Measurements from ENCODE around the gene C2orf92.
"Not testable (repeated sequence)": the region's sequence is repeated elsewhere in the genome, so short reads cannot be mapped to it uniquely, and the experiment has no call there.

C2orf92 gene

DNA sequence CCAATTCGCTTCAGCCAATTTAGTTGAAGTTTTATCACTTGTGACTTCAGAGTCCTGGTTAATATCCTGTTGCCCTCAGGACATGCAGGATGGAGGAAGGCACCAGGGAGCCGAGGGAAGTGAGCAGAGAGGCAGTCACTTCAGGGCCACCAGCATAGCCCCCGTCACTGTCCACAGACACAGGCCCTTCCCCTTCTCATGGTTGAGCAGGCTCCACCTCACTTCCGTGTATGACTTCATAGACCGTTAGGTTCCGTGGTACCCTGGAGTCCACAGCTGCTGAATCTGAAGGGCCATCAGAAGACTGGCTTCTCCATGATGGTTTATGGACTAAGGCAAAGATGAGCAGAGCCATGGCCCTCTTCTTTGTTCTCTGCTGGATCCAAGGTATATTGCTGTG lies at the start of gene C2orf92:
TSS of gene C2orf92 (plus strand) at position 266 of the 400 bp plus-strand sequence. CDS start at position 342, 76 bp downstream.
- DNase-seq (ENCODE audit: low read depth) = no peak

DNA sequence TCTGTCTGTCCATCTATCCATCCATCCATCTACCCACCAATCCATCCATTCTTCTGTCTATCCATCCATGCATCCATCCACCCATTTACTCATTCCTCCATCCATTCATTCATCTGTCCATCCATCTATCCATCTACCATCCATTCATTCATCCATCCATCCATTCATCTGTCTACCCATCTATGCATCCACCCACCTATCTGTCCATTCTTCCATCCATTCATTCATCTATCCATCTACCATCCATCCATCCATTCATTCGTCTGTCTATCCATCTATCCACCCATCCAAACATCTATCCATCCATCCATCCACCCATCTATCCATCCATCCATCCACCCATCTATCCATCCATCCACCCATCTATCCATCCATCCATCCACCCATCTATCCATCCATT lies 49.0 kb upstream of the C2orf92 start:
- not testable (repeated sequence) for DNase-seq (ENCODE audit: low read depth)

GRCh38 chr2:97622976-97623375 lies 46.5 kb upstream of the C2orf92 start:
- not testable (repeated sequence) for DNase-seq (ENCODE audit: low read depth)

DNA sequence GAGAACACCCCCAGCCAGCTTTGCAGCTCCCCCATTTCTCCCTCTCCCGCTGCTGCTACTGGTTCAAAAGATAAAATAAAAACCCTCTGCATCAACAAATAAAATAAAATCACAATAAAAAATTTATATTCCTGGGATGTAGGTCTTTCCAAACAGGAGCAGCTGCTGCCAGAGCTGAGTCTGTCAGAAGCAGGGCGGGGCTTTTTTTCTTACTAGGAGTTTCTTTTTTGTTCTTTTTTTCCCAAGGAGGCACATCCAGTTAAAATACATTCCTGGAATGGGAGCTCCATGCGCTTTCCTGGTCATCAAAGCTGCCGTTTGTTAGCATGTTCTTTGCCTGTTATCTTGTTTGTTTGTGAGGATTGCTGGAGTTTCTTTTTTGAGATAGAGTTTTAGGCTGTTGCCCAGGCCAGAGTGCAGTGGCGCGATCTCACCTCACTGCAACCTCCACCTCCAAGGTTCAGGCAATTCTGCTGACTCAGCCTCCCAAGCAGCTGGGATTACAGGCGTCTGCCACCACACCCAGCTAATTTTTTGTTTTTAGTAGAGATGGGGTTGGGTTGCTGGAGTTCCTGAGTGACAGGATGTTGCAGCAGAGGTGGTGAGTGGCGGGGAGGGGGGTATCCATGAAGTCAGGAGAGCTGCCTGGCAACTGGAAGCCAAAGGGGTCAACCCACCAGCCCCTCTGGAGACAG lies 44.0 kb upstream of the C2orf92 start:
- DNase-seq (ENCODE audit: low read depth) = not testable (repeated sequence)

GRCh38 chr2:97626049-97626430 lies 43.5 kb upstream of the C2orf92 start:
- not testable (repeated sequence) for DNase-seq (ENCODE audit: low read depth)

- no peak for DNase-seq (ENCODE audit: low read depth)
Observed at GRCh38 chr2:97644023-97644717, 25.3 kb upstream of the C2orf92 start.

DNA sequence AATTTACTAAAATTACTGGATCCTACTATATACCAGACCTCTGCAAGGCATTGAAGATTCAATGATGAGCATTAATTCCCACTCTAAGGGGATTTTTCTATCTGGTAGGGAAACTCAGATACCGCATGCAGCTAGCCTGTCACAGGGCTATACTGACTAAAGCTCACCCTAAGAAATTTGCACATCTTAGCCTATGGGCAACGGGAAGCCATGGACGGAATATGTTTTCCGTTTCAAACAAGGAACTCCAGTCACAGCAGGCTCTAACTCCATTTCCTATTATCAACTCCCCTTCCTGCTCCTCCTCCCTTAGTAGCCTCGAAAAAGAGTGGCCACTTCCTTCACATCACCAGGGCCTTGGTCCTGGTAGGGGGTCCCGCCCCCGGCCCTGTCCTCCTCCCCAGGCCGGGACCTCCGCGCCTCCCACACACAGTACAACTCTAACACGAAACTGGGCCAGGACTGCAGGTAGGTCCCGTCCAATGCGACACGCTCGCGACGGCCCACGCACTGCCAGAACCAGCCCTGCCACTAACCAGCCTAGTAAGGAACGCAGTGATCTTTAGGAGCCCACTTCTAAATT lies 24.3 kb upstream of the C2orf92 start:
- no peak for DNase-seq (ENCODE audit: low read depth)

DNA sequence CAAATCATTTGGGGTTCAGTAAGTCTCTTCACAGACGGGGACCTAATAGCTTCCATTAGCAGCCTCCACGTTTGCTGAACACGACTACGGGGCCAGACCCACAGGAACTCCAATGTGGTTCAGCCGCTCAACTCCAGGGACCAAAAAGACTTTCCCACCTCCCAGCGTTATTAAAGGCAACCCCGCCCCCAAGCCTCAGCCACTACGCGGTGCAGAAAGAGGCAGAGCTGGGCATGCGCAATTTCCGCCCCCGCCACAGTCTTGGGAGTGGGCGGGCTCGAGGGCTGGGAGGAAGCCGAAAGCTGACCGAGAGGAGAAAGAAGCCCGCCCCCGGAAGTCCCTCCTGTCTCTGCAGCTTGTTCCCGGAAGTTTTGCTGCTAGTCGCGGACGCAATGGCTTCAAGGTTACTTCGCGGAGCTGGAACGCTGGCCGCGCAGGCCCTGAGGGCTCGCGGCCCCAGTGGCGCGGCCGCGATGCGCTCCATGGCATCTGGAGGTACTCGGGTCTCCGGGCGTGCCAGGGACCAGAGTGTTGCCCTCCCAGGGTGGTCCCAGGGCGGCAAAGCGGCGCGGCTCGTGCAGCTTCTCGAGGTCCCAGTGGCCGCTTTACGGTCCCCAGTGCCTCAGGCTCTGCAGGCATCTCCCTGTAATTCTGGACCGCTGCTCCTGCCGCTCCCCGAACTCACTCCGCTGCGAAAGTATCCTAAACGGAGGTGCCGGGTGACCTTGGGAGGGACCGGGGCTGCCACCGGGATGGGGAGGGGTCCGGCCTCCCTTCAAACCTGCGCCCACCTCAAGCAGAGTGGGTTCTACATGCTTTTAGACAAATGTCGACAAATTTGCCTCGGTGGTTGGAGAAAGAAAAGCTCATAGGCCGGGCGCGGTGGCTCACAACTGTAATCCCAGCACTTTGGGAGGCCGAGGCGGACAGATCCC lies 23.6 kb upstream of the C2orf92 start, which contains the start of gene COX5B:
TSS of gene COX5B (plus strand) at position 368 of the 935 bp plus-strand sequence. CDS start at position 393, 25 bp downstream.
- peak; percentile 99 for DNase-seq (ENCODE audit: low read depth)

DNA sequence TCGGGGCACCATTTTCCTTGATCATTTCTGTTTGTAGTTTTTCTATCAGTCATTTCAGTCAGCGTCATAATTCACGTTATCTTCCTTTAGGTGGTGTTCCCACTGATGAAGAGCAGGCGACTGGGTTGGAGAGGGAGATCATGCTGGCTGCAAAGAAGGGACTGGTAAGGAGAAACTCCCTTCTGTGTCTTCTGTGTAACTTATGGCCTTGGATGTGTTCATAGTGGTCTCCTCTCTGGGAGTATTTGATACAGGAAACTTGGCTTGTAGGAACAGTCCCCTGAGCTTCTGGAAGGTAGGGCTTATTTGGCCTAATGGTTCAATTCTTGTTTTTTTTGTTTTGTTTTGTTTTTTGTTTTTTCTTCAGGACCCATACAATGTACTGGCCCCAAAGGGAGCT lies 22.5 kb upstream of the C2orf92 start:
- DNase-seq (ENCODE audit: low read depth) = no peak

GRCh38 chr2:97651114-97651513 lies 18.4 kb upstream of the C2orf92 start:
- DNase-seq (ENCODE audit: low read depth) = no peak

GRCh38 chr2:97653473-97653872 lies 16.0 kb upstream of the C2orf92 start:
- no peak for DNase-seq (ENCODE audit: low read depth)

- DNase-seq (ENCODE audit: low read depth) = no peak
Observed at GRCh38 chr2:97653874-97654273, 15.6 kb upstream of the C2orf92 start.

- no peak for DNase-seq (ENCODE audit: low read depth)
Observed at GRCh38 chr2:97654309-97654708, 15.2 kb upstream of the C2orf92 start.

DNA sequence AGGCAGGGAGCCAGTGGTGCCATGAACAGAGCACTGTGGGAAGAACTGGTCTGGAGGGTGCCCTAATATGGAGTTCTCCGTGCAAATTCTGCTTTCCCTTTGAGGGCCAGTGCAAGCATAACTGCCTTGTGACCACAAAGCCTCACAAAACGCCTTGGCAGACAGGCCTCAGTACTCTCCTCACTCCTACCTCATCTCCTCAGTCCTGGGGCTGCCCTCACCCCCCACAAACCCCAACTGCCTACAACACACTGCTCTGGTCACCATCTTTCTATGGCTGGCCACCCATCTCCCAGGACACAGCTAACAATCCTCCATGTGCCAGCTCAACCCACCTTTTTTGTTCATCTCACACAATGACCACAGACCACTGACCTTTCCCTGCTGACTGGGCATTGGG lies 14.7 kb upstream of the C2orf92 start:
- DNase-seq (ENCODE audit: low read depth) = no peak

- DNase-seq (ENCODE audit: low read depth) = no peak
Observed at GRCh38 chr2:97656129-97656755, 13.3 kb upstream of the C2orf92 start.

DNA sequence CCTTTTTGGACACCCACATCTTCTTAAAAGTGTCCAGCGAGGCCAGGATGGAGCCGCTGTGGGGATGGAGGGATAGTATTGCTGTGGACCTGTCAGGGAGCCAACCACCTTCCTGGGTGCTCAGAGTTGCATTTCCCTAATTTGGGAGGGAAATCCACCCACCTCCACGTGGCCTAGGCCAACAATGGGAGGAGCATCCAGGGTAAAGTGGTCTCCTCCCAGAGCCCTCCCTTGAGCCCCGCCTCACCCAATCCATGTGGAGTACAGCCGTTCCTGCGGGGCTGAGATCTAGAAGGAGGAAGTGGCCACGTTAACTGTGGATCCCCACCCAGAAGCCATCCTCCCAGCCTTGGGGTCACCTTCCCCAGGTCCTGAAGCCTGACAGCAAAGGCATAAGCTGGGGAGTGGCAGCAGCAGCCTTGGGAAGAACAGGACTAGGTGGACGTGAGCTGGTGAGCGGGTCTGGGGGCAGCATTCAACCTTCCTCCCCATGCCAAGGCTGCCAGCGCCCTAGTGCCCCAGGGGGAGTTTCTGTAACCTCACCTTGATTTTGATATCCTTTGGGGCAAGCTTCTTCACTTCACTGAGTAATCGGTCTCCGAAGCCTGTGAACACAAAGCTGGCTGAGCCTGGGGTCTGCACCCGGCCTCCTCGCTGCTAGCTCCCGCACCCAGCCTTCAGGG lies 12.5 kb upstream of the C2orf92 start:
- DNase-seq (ENCODE audit: low read depth) = no peak

DNA sequence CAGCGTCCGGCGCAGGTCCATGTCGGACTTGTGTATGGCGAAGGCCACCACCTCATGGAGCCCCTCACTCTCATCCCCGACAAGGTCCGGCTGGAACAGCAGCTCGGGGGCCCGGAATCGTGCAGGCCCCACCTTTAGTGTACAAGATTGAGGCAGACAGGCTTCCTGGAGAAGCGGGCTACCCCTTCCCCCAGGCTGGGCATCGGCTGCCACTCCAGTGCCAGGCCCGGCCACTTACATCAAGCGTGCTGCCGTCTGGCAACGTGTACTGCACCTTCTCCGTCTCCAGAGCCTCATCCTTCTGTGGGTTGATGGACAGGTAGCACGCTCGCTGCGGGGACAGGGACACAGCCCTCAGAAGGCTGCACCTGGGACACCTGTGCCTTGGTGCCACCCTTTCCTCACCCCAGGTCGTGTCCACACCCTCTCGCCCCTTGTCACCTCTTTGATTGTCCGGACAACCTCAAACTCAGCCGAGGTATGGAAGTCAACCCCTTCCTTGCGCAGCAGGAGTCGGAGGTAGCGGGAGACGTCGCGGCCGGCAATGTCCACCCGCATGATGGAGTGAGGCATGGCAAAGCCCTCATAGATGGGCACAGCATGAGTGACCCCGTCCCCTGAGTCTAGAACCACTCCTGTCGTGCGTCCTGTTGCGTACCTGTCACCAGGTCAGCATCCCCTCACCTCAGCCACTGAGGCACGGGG lies 11.4 kb upstream of the C2orf92 start:
- DNase-seq (ENCODE audit: low read depth) = no peak

DNA sequence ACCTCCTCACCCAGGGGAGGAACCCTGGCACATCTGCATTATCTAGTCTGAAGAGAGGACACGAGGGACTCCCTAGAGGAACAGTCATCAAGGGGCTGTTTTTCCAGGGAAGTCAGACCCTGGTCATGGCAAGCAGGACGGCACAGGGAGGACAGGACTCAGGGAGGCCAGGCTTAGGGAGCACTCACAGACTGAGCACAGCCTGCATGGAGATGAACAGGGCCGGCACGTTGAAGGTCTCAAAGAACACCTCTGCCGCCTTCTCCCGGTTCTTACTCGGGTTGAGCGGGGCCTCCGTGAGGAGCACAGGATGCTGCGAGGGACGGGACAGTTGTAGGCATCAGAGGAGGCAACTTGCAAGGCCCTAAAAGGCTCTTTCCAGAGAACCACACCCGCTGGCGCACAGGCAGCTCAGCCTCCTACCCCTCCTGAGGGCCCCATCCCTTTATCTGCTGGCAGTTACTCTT lies 10.8 kb upstream of the C2orf92 start:
- DNase-seq (ENCODE audit: low read depth) = no peak

- DNase-seq (ENCODE audit: low read depth) = no peak
Observed at GRCh38 chr2:97659256-97660043, 10.1 kb upstream of the C2orf92 start.

All from HS-5 (cell line).